Naive thymus-derived CD8-positive, alpha-beta T cell (primary cell): Measurements from ENCODE around the gene MYO16. TPM values are rescaled to one million over a fixed set of nuclear protein-coding genes. Genes with fewer than 3 reads are reported as not detected.

ENCODE experiments used
- ATAC-seq, 2 donors: fragments of 150-1000 bp; cut with Tn5 transposase in 1 of 2; sonication (Bioruptor Pico), chemical (Tn5 transposase) in 1 of 2; 1 replicate in 1 of 2; 2 replicates in 1 of 2; pipeline ENCODE4 v1.10.0; 2021; ENCODE audit warnings: mild to moderate bottlenecking in 2 of 2, moderate library complexity in 2 of 2
- POLR2A ChIA-PET: fragments of 350-600 bp; sonication (Branson Sonifier 250); formaldehyde crosslinking; loops from one replicate; lab custom pipeline; 2021; ENCODE audit warnings: antibody characterized with exemption; lab: Charles Lee
- DNase-seq, 10 donors: peaks; one replicate each; pipeline versions ENCODE4 v3.0.0 to v3.0.0-alpha.2; 2020 to 2022
- H3K27ac Mint-ChIP-seq, 10 donors: one replicate each; pipeline ENCODE4 v1.8.0; 2020 to 2022; ENCODE audit warnings: mild to moderate bottlenecking in 10 of 10, mixed read lengths in 10 of 10, moderate library complexity in 4 of 10, inconsistent platforms in 1 of 10
- H3K27me3 Mint-ChIP-seq, 5 donors: one replicate each; pipeline ENCODE4 v1.8.0; 2021 to 2022; ENCODE audit warnings: mixed read lengths in 5 of 5
- H3K36me3 Mint-ChIP-seq, 3 donors: one replicate each; pipeline ENCODE4 v1.8.0; 2020 to 2022; ENCODE audit warnings: mixed read lengths in 3 of 3, mild to moderate bottlenecking in 2 of 3, inconsistent platforms in 1 of 3
- H3K4me1 Mint-ChIP-seq, 4 donors: one replicate each; pipeline ENCODE4 v1.8.0; 2021 to 2022; ENCODE audit warnings: mixed read lengths in 4 of 4
- H3K4me3 Mint-ChIP-seq, 10 donors: one replicate each; pipeline ENCODE4 v1.8.0; 2020 to 2022; ENCODE audit warnings: mild to moderate bottlenecking in 10 of 10, mixed read lengths in 10 of 10, moderate library complexity in 6 of 10, inconsistent platforms in 1 of 10
- H3K9me3 Mint-ChIP-seq, 9 donors: one replicate each; pipeline ENCODE4 v1.8.0; 2020 to 2022; ENCODE audit warnings: mixed read lengths in 9 of 9, mild to moderate bottlenecking in 3 of 9, inconsistent platforms in 1 of 9, moderate library complexity in 1 of 9
- polyA plus RNA-seq, 3 donors: library from polyadenylated mRNA; unstranded; fragments of 300-500 nt; fragmentation: Illumina TruSeq; gene quantifications; one replicate each; pipeline ENCODE4 v1.2.3, GENCODE V29; 2021
- total RNA-seq, 8 experiments: library from RNA in 2 of 8; stranded (reverse) in 2 of 8; gene quantifications; one replicate each; pipeline ENCODE4 v1.2.3 and lab custom pipeline; 2021 to 2026

The MYO16 gene
- total and polyA plus RNA-seq, 5 experiments from 2014 or later = not detected

DNA sequence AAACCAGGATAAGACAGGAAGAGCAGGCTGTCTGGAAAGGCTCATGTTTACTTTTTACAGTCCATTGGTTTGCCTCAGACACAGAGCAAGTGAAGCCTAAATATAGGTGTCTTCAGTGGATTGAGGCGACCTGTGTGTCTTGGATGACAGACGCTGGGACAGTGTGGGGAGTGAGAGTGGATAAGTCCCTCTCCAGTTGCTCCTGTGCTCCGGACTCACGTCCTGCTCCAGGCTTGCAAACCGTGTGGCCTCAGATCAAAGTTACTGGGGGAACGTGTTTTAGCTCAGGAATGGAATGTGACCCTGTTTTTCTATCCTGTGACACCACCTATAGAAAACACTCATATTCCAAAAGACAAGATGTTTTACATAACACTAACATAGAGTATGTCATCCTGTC, 465.7 kb downstream of the MYO16 start:
- peaks cover 0 to 4% (median 0%) of the 10 kb centered on the region in 3 donors for H3K36me3 Mint-ChIP-seq
- H3K27ac Mint-ChIP-seq = peak overlapping the region in 1 of 10 donors; percentile 57
- ATAC-seq (no peak), DNase-seq (no peak)
- peaks cover 0 to 26% (median 4%) of the 10 kb centered on the region in 9 donors for H3K9me3 Mint-ChIP-seq
- peaks cover 5 to 28% (median 16%) of the 10 kb centered on the region in 5 donors for H3K27me3 Mint-ChIP-seq
- H3K4me3 Mint-ChIP-seq = no peak overlapping the region
- POLR2A ChIA-PET = no interaction called here
- H3K4me1 Mint-ChIP-seq = peaks cover 0 to 6% (median 0%) of the 10 kb centered on the region in 4 donors

DNA sequence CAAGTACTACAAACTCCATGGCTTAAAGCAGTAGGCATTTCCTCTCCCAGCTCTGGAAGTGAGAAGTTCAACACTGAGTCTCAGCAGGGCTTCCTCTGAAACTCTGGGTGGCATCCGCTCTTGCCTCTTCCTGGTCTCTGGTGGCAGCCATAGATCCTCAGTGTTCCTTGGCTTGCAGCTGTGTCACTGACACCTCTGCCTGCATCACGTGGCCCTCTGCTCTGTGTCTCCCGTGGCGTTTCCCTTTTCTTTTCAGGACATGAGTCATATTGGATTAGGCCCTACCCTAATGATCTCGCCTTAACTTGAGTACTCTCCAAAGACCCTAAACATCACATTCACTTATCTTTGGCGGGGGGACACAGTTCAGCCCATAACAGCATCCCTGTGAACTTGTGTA, 466.7 kb downstream of the MYO16 start:
- ATAC-seq = no peak
- Mint-ChIP-seq H3K36me3 (peaks cover 0 to 4% (median 0%) of the 10 kb centered on the region in 3 donors), H3K9me3 (peaks cover 0 to 26% (median 4%) of the 10 kb centered on the region in 9 donors), H3K4me1 (peaks cover 0 to 6% (median 0%) of the 10 kb centered on the region in 4 donors), H3K27me3 (peaks cover 2 to 30% (median 11%) of the 10 kb centered on the region in 5 donors), H3K27ac (no peak overlapping the region), H3K4me3 (no peak overlapping the region)
- no peak for DNase-seq
- POLR2A ChIA-PET = no interaction called here

DNA sequence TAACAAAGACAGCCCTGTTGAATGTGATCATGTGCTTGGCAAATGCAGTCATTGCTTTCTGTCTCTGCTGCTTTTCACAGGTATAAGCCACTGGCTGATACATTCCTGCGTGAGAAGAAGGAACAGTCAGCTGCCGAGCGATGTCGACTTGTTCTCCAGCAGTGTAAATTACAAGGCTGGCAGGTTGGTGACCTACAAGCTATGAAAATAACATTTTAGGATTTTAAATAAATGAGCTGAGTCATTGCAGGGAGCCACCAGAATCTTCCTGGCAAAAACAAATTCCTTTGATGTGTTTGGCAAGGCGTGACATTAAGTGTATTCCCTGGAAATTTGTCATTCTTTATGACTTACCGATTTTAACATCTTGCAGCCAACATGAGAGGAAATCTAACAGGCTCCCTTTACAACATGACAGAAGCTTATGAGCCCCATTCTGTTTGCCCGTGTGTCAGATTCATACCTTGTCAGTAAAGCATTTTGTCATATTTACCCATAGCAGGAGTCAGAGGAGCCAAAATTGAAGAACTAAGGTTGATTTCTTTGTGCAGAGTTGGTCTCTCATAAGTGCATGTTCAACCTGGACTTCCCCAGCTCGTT, 471.4 kb downstream of the MYO16 start:
- Mint-ChIP-seq H3K9me3 (no peaks in the 10 kb centered on the region), H3K4me1 (no peaks in the 10 kb centered on the region), H3K4me3 (no peak overlapping the region), H3K27me3 (peaks cover 0 to 13% (median 5%) of the 10 kb centered on the region in 5 donors), H3K36me3 (no peaks in the 10 kb centered on the region), H3K27ac (no peak overlapping the region)
- DNase-seq (no peak), ATAC-seq (no peak)
- POLR2A ChIA-PET = no interaction called here

DNA sequence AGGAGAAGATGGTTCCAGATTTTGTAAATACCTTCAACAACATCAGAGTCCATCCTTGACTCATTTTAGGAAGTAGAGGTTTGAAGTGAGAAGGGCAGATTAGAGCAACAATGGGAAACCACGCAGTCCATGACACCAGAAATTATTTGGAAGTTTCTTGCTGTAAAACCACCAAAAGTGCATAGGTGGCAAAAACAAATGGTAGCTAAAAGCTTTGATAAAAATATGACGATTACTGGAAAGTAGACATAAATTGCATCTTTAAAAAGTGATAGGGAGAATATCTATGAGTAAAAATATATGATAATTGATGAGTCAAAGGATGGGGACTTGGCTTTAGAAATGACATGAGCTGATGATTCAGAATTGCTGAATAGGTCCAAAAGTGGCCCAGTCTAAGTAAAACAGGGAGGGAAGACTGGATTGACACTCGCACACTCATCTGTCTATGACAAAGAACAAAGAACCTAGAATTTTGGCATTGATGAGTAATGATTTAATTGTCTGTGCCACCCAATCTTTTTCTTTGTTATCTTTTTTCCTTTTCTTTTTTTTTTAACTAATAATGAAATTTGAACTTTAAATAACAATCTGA, 472.2 kb downstream of the MYO16 start:
- no peak overlapping the region for H3K27ac Mint-ChIP-seq
- no peaks in the 10 kb centered on the region for H3K36me3 Mint-ChIP-seq
- H3K4me3 Mint-ChIP-seq = no peak overlapping the region
- POLR2A ChIA-PET = no interaction called here
- H3K4me1 Mint-ChIP-seq = no peaks in the 10 kb centered on the region
- H3K9me3 Mint-ChIP-seq = peaks cover 0 to 2% (median 0%) of the 10 kb centered on the region in 9 donors
- ATAC-seq = no peak
- DNase-seq = no peak
- H3K27me3 Mint-ChIP-seq = peaks cover 0 to 16% (median 4%) of the 10 kb centered on the region in 5 donors

DNA sequence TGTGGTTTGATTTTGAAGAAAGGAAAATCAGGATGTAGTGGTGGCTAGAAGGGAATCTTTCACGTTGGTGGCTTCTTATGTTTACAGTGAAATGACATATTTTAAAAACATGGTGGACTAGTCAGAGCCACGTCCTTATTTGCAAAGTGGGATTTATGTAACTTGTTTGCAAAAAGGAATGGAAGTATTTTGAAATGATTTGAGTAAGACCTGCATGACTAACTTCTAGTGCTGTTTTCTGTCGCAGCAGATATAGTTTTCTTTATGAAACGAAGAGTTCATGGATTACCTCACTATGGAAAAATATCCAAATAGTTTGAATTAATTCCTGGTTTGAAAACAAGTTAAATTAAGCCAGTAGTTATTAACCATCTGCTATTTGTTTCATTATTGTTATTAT, 476.5 kb downstream of the MYO16 start:
- Mint-ChIP-seq H3K9me3 (peaks cover 0 to 5% (median 0%) of the 10 kb centered on the region in 9 donors), H3K4me3 (no peak overlapping the region), H3K27ac (no peak overlapping the region), H3K4me1 (no peaks in the 10 kb centered on the region), H3K36me3 (no peaks in the 10 kb centered on the region), H3K27me3 (peaks cover 1 to 42% (median 5%) of the 10 kb centered on the region in 5 donors)
- POLR2A ChIA-PET = no interaction called here
- no peak for DNase-seq
- no peak for ATAC-seq

DNA sequence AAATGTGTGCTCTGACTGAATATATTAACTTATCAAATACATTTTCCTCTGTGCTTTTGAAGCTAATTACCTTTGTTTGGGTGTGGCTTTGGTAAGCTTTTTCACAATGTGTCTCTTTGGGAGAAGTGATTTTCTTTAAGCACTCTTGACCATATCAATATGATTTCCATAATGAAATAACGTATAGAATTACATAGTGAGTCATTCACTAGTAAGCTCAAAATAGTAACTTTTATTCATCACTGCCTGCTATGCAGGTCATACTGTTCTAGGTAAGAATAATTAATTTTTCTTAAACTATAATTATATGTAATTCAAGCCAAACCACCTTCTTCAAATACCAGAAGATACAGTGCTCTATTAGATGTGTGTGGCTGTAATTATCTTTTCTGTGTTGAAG, 480.7 kb downstream of the MYO16 start:
- no peak for ATAC-seq
- H3K27ac Mint-ChIP-seq = no peak overlapping the region
- no peaks in the 10 kb centered on the region for H3K36me3 Mint-ChIP-seq
- peaks cover 3 to 46% (median 9%) of the 10 kb centered on the region in 5 donors for H3K27me3 Mint-ChIP-seq
- peaks cover 0 to 5% (median 0%) of the 10 kb centered on the region in 9 donors for H3K9me3 Mint-ChIP-seq
- POLR2A ChIA-PET = no interaction called here
- peaks cover 0 to 2% (median 0%) of the 10 kb centered on the region in 4 donors for H3K4me1 Mint-ChIP-seq
- no peak overlapping the region for H3K4me3 Mint-ChIP-seq
- no peak for DNase-seq

DNA sequence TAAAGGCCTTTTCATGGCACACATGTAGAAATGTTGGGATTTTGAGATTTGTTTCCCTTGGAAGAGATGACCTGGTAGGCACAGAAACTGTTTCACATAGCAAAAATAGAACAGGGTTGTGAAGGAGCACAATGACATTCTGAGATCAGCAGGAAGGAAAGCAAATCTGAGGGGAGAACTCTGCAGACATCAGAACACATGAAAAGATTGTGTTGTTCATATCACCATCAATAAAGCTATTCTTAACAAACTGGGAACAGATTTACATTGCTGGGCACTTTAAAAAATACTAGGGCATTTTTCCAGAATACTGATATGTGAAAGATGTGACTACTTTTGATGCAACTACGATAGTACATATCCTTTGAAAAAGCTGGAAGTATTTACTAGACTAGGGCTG, 481.7 kb downstream of the MYO16 start:
- no peak for DNase-seq
- H3K27me3 Mint-ChIP-seq = peaks cover 3 to 45% (median 9%) of the 10 kb centered on the region in 5 donors
- no peak overlapping the region for H3K4me3 Mint-ChIP-seq
- no peaks in the 10 kb centered on the region for H3K36me3 Mint-ChIP-seq
- H3K27ac Mint-ChIP-seq = no peak overlapping the region
- no peak for ATAC-seq
- peaks cover 0 to 5% (median 0%) of the 10 kb centered on the region in 9 donors for H3K9me3 Mint-ChIP-seq
- H3K4me1 Mint-ChIP-seq = peaks cover 0 to 2% (median 0%) of the 10 kb centered on the region in 4 donors
- POLR2A ChIA-PET = no interaction called here

DNA sequence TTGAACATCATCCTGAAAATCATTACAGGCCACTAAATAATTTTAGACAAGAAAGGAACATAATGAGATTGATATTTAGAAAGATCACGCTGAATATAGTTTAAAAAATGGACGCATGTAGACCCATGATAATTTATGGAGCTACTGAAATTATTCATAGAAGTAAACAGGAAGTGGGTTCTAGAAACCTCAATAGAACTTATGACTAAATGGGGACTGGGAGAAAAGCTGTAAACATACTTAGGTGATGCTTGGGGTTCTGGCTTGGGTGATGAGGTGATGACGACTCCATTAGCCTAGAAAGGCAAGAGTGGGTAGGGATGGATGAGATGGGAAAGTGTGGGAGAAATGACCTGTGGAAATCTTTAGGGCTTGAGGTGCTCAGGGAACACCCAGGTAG, 484.0 kb downstream of the MYO16 start:
- Mint-ChIP-seq H3K36me3 (no peaks in the 10 kb centered on the region), H3K9me3 (peaks cover 0 to 4% (median 0%) of the 10 kb centered on the region in 9 donors), H3K4me1 (peaks cover 0 to 2% (median under 1%) of the 10 kb centered on the region in 4 donors), H3K4me3 (no peak overlapping the region), H3K27ac (no peak overlapping the region), H3K27me3 (peaks cover 5 to 31% (median 9%) of the 10 kb centered on the region in 5 donors)
- DNase-seq (no peak), ATAC-seq (no peak)
- POLR2A ChIA-PET = no interaction called here

DNA sequence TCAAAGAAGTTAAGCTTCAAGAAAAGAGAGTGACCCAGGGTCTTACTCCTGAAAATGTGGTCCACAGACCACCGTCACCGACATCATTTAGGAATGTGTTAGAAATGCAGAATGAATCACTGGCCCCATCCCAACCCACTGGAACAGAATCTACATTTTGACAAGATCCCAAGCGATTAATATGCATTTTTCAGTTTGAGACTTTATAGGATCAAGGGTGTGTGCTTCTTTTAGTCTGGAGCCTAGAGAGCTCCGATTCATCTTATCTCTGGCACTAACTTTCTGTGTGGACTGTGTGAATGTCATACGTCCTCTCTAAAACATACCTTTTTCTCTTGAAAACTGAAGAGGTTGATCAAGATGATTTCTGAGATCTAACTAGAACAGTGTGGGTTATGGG, 484.8 kb downstream of the MYO16 start:
- POLR2A ChIA-PET = no interaction called here
- peaks cover 3 to 27% (median 11%) of the 10 kb centered on the region in 5 donors for H3K27me3 Mint-ChIP-seq
- DNase-seq (no peak), ATAC-seq (no peak)
- H3K4me1 Mint-ChIP-seq = peaks cover 0 to 2% (median under 1%) of the 10 kb centered on the region in 4 donors
- H3K4me3 Mint-ChIP-seq = no peak overlapping the region
- no peak overlapping the region for H3K27ac Mint-ChIP-seq
- no peaks in the 10 kb centered on the region for H3K36me3 Mint-ChIP-seq
- H3K9me3 Mint-ChIP-seq = peaks cover 0 to 4% (median 0%) of the 10 kb centered on the region in 9 donors

DNA sequence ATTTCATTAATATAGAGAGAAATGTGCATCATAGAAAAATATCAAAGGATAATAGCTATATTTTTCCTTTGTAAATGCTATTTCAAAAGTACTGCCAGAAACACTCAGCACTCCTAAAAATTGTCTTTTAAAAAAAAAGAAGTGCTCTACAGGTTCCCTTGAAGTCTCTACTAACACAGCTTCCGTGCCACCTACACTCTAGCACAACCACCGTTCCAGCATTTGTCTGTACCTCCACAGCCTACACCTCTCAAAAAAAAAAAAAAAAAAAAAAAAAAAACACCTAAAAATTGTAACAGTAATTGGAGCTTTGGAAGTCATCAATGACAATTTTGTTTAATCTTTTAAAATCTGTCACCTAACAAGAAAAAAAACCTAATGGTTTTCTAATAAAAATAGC, 485.6 kb downstream of the MYO16 start:
- ATAC-seq = no peak
- H3K27ac Mint-ChIP-seq = no peak overlapping the region
- no peak for DNase-seq
- H3K9me3 Mint-ChIP-seq = peaks cover 0 to 4% (median 0%) of the 10 kb centered on the region in 9 donors
- no peaks in the 10 kb centered on the region for H3K36me3 Mint-ChIP-seq
- H3K27me3 Mint-ChIP-seq = peaks cover 3 to 22% (median 12%) of the 10 kb centered on the region in 5 donors
- H3K4me3 Mint-ChIP-seq = no peak overlapping the region
- H3K4me1 Mint-ChIP-seq = peaks cover 0 to 2% (median under 1%) of the 10 kb centered on the region in 4 donors
- POLR2A ChIA-PET = interaction anchor here (0.6 kb wide), 1 partner anchor 109 kb away, joined by 3 read pairs; no protein-coding TSS in a partner anchor

DNA sequence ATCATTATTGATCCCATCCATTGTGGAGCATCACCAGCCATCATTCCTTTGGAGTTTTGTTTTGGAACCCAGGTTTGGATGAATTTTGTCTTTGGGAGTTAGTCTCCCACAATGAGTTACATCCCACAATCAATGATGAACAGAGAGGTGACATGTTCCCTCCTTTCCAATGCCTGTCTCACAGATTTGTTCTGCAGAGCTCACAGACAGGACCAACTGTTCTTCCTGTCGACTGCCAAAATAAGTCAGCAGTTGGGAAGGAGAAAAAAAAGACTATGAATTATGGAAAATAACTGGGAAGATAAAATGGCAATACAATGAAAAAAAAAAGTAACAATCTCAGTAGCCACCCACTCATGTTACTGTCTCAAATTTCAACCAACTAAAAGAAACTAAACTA, 489.1 kb downstream of the MYO16 start:
- ATAC-seq = no peak
- POLR2A ChIA-PET = no interaction called here
- DNase-seq = no peak
- peaks cover 0 to 4% (median 0%) of the 10 kb centered on the region in 9 donors for H3K9me3 Mint-ChIP-seq
- no peak overlapping the region for H3K4me3 Mint-ChIP-seq
- H3K4me1 Mint-ChIP-seq = peaks cover 0 to 2% (median under 1%) of the 10 kb centered on the region in 4 donors
- H3K27me3 Mint-ChIP-seq = peaks cover 2 to 17% (median 8%) of the 10 kb centered on the region in 5 donors
- no peaks in the 10 kb centered on the region for H3K36me3 Mint-ChIP-seq
- H3K27ac Mint-ChIP-seq = no peak overlapping the region

DNA sequence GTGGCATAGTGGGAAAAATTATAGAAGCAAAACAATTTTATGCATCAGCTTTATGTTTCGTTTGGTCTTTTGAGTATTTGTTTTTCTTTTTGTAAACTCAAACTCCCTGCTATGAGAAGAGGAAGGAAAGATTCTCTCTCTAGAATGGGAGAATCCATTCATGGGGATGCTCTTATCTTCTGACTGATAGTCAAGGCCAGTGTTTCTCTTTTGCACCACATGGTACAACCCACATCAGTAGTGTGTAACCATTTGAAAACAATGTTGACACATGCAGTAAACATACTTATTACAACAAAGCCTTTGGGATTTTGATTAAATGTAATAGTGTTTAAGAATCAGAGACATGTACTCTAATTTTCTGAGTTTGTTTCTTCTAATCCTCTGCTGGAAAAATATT, 490.5 kb downstream of the MYO16 start:
- H3K4me3 Mint-ChIP-seq = no peak overlapping the region
- no peak overlapping the region for H3K27ac Mint-ChIP-seq
- no peak for DNase-seq
- H3K4me1 Mint-ChIP-seq = peaks cover 0 to 2% (median 0%) of the 10 kb centered on the region in 4 donors
- H3K27me3 Mint-ChIP-seq = peaks cover 2 to 14% (median 8%) of the 10 kb centered on the region in 5 donors
- ATAC-seq = no peak
- H3K9me3 Mint-ChIP-seq = peaks cover 0 to 4% (median 0%) of the 10 kb centered on the region in 9 donors
- POLR2A ChIA-PET = no interaction called here
- no peaks in the 10 kb centered on the region for H3K36me3 Mint-ChIP-seq

DNA sequence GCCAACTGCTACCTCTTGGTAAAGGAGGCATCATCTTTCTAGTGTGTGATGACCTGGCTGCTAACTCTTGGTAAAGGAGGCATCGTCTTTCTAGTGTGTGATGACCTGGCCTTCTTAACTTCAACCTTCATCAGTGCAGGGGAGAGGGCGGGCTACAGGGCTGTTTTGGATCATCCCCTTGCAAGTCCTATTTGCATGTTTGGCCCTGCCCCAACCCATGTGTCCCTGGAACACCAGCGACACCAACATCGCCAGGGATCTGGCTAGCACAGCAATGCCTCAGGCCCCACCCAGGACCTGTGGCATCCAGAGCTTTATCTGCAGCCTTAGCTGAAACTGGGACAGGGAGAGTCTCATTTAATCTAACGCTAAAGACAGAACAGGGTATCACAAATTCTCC, 492.4 kb downstream of the MYO16 start:
- H3K36me3 Mint-ChIP-seq = no peaks in the 10 kb centered on the region
- no peak for ATAC-seq
- DNase-seq = no peak
- H3K4me1 Mint-ChIP-seq = no peaks in the 10 kb centered on the region
- POLR2A ChIA-PET = no interaction called here
- no peaks in the 10 kb centered on the region for H3K9me3 Mint-ChIP-seq
- H3K27ac Mint-ChIP-seq = no peak overlapping the region
- H3K4me3 Mint-ChIP-seq = no peak overlapping the region
- peaks cover 0 to 17% (median 6%) of the 10 kb centered on the region in 5 donors for H3K27me3 Mint-ChIP-seq
